Skeletal muscle tissue (tissue), 4 donors: ENCODE results near the gene DHX16. TPM values are rescaled to one million over a fixed set of nuclear protein-coding genes. Genes with fewer than 3 reads are reported as not detected.
A peak's percentile ranks its signal among the peaks of the same experiment; 100 is the strongest.
"Not testable (repeated sequence)": the region's sequence is repeated elsewhere in the genome, so short reads cannot be mapped to it uniquely, and the experiment has no call there.

Source experiments
- H3K27ac ChIP-seq: one replicate; pipeline ENCODE4 v1.7.0; 2013; ENCODE audit warnings: mild to moderate bottlenecking, low read depth, low read length, inconsistent platforms
- H3K27me3 ChIP-seq, 3 donors: one replicate each; pipeline ENCODE4 v1.7.0; 2013; ENCODE audit warnings: low read length in 3 of 3; ENCODE audit not compliant: control insufficient read depth in 3 of 3, insufficient read depth in 3 of 3
- H3K36me3 ChIP-seq, 3 donors: one replicate each; pipeline ENCODE4 v1.7.0; 2013; ENCODE audit warnings: low read length in 3 of 3; ENCODE audit not compliant: control insufficient read depth in 3 of 3, insufficient read depth in 3 of 3
- H3K4me1 ChIP-seq, 3 donors: one replicate each; pipeline ENCODE4 v1.7.0; 2013; ENCODE audit warnings: low read length in 3 of 3, mild to moderate bottlenecking in 3 of 3; ENCODE audit not compliant: control insufficient read depth in 3 of 3, insufficient read depth in 3 of 3
- H3K4me3 ChIP-seq, 3 donors: one replicate each; pipeline ENCODE4 v1.7.0; 2013; ENCODE audit warnings: low read length in 3 of 3
- H3K9ac ChIP-seq, 3 donors: one replicate each; pipeline ENCODE4 v1.7.0; 2013; ENCODE audit warnings: low read length in 3 of 3, mild to moderate bottlenecking in 3 of 3, moderate library complexity in 2 of 3, low read depth in 1 of 3
- H3K9me3 ChIP-seq, 3 donors: one replicate each; pipeline ENCODE4 v1.7.0; 2013; ENCODE audit warnings: low read length in 3 of 3; ENCODE audit not compliant: control insufficient read depth in 3 of 3
- total RNA-seq: library from RNA; depleted of rRNA; stranded (reverse); fragments of >200 nt; gene quantifications from one replicate; pipeline ENCODE4 v1.2.3, GENCODE V29; 2014
- donor health status: Osteomylitis.

DHX16 gene
- total RNA-seq, 1 donor from 2014 or later: 23.0 TPM

DNA sequence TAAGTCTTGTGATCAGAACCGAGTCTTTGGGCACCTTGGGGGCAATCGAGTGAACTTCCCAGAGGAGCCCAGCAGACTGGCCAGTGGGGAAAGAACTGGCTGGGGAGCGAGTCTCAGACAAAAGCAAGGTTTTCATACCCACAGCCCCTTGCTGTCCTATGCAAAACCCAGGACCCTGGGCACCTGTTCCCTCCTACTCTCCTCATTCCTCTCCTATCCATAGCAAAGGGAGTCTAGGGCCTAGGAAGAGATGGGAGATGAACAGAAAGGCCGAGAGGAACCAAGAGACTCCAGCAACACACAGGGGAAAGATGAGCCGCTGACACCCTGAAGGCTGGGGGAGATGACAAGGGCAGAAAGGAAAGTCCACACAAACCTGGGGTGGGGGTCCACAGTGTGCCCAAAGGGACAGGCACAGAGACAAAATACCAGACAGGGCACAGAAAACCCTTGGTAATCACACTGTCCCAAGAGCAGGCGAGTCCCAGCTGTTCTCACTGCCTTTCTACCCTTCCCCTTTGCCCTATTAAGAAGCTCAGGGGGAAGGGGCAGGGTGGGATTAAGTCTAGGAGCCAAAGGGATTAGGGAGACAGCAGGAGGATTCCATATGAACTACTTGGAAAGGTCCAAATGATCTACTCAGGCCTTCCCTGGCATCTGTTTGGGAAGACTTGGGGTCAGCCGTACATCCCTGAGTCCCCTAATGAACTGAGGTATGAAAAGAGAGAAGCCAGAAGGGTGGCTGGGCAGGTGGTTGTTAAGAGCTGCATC, 7.1 kb upstream of the DHX16 start:
- peaks cover 24 to 45% (median 27%) of the 10 kb centered on the region in 3 donors for H3K4me1 ChIP-seq
- H3K36me3 ChIP-seq: peaks cover 16 to 19% (median 16%) of the 10 kb centered on the region in 3 donors
- no peaks in the 10 kb centered on the region for H3K9me3 ChIP-seq
- peak overlapping the region in 2 of 3 donors; percentile 10 to 20 for H3K9ac ChIP-seq
- peak overlapping the region in 1 of 3 donors; percentile 15 for H3K4me3 ChIP-seq
- H3K27me3 ChIP-seq: no peaks in the 10 kb centered on the region
- H3K27ac ChIP-seq: peak overlapping the region; percentile 37

DNA sequence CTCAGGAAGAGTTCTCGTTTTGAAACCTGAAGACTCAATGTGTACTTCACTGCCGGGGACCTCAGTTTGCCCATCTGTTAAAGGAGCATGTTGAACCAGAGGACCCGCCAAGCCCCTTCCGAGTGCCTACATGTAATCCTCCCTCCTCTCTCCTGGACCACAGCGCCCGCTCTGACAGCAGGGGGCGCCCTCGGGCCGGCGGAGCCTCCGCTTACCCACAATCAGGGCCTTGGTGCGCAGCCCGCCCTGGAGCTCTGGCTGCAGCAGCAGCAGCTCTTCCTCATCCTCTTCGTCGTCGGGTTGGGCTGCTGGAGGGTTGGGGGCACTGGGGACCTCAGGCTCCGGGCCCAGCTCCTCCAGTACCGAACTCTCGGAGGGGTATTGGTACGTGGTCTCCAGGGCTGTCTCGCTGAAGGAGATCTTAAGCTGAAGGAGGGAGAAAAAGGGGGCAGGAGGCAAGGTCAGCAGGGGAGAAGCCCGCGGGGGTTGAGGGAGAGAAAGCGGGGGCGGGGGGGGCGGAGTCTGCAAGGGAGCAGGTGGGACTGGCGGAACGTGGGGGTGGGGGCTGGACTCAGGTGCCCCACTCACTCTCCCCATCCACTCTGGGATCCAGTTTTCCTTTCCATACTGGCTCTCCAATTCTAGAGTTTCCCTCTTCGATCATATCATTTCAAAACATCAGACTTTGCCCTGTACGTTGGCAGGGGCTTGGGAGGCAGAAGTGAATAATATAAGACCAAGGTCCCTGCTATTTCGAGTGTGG, 6.3 kb upstream of the DHX16 start:
- no peaks in the 10 kb centered on the region for H3K27me3 ChIP-seq
- peak overlapping the region in 1 of 3 donors; percentile 41 for H3K4me3 ChIP-seq
- no peaks in the 10 kb centered on the region for H3K9me3 ChIP-seq
- peak overlapping the region in 2 of 3 donors; percentile 10 to 33 for H3K9ac ChIP-seq
- peak overlapping the region; percentile 37 for H3K27ac ChIP-seq
- peaks cover 14 to 19% (median 16%) of the 10 kb centered on the region in 3 donors for H3K36me3 ChIP-seq
- H3K4me1 ChIP-seq: peaks cover 24 to 40% (median 27%) of the 10 kb centered on the region in 3 donors

DNA sequence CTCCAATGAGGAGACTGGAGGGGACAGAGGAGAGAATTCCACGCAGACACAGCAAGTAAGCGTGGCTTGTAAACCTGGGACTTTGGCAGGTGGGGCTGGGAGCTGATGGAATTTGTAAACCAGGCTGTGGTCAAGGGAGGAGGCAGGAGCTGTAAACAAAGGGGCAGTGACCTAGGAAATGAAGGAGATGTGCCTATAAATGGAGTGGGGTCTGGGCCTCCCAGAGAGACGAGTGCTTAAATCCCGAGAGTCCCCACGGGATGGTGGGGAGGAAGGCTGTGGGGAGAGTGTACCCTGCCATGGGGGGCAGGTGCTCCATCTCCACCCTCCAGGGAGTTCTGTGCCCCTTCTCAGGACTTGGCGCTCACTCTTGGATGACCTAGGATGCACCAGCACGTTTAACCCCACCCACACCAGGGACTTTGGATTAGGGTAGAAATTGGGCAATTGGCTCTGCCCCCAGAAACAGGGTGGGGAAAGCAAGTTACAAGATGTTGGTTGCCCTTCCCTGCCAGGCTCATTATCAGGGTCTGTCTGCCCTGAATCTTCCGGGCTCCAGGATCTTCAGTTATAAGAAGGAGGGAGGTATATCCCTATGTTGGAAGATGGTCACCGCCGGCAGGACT, 4.0 kb upstream of the DHX16 start:
- Histone ChIP-seq H3K9me3 (no peaks in the 10 kb centered on the region), H3K4me1 (peaks cover 18 to 27% (median 22%) of the 10 kb centered on the region in 3 donors), H3K9ac (no peak overlapping the region), H3K27me3 (no peaks in the 10 kb centered on the region), H3K4me3 (no peak overlapping the region), H3K36me3 (peaks cover 16 to 19% (median 16%) of the 10 kb centered on the region in 3 donors), H3K27ac (no peak overlapping the region)

DNA sequence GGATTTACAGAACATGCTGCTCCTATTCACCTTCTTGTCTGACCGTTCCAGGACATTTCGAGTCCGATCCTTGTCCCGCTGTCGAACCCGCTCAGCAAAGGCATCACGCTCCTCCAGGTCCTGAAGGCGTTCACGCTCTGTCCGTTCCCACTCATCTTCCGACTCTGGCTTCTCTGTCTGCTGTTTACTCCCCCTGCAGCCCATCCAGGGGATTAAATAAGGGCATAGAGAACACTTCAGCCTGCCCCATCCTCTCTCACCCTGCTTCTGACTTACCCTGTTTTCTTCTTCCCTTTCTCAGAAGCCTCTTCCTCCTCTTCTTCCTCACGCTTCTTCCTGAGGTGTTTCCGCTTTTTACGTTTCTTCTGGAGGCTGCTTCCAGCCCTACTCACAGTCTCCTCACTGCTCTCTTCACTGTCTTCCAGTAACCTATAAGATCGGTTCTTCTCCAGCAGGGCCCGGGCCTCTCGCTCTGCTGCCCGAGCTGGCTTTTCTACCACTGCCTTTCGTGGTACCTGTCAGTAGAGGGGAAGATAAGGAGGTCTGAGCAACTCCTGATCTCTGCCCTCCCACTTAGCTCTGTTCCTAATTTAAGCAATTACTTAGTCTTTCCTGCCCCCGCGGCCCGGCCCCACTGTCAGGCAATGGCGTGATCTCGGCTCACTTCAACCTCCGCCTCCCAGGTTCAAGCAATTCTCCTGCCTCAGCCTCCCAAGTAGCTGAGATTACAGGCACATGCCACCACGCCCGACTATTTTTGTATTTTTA, 1.9 kb downstream of the DHX16 start:
- peak overlapping the region in 2 of 3 donors; percentile 23 to 92 for H3K9ac ChIP-seq
- peaks cover 20 to 36% (median 29%) of the 10 kb centered on the region in 3 donors for H3K36me3 ChIP-seq
- peaks cover 9 to 25% (median 12%) of the 10 kb centered on the region in 3 donors for H3K4me1 ChIP-seq
- no peaks in the 10 kb centered on the region for H3K9me3 ChIP-seq
- no peaks in the 10 kb centered on the region for H3K27me3 ChIP-seq
- H3K4me3 ChIP-seq: no peak overlapping the region
- H3K27ac ChIP-seq: no peak overlapping the region

DNA sequence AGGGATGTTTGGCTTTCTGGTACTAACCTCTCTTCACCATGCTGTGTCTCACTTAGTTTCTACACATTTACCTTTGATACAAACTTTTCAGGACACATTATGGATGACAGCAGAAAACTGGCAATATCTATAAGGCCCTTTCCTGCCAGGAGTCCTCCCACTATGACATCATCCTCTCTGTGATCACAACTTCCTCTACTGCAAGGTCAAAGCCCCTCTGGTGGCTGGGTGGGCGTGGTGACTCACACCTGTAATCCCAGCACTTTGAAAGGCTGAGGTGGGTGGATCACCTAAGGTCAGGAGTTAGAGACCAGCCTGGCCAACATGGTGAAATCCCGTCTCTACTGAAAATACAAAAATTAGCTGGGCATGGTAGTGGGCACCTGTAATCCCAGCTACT, 6.5 kb downstream of the DHX16 start:
- Histone ChIP-seq H3K36me3 (peaks cover 53 to 76% (median 69%) of the 10 kb centered on the region in 3 donors), H3K4me1 (peaks cover 0 to 12% (median 2%) of the 10 kb centered on the region in 3 donors)
- H3K9me3 ChIP-seq, H3K27ac ChIP-seq, H3K9ac ChIP-seq, H3K27me3 ChIP-seq, H3K4me3 ChIP-seq: not testable (repeated sequence)

DNA sequence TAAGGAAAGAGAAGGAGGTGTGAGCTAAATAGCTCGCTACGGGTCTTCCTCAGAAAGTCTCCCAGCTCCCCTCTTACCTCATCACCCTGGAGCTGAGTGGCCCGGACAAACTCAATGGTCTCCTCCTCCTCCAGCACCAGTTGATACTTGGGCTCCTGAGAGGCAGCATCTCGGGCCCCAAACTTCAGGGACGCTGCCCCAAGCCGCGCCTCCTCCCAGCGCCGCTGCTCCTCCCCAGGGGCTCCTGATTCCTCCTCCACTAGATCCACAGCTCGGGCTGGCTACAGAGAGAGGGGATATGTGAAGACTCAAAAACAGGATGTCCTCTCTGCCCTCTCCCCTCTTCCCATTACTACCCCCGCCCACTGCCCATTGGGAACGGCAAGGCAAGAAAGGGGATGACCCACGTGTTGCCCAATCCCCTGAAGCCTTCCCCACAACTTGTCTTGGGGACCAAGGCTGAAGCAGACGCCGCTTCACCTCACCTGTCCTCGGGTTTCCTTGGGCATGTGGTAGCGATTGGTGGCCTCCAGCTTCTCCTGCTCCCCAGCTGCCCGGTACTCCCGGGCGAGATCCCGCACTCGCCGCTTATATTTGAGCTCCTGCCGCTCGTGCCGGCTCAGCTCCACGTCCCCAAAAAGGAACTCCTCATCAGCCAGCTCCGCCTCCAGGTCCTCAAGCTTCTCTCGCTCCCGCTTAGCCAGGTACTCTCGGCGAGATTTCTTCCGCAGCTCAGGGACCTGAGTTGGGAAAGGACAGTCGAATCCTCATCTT, 7.6 kb downstream of the DHX16 start:
- Histone ChIP-seq H3K4me1 (peaks cover 0 to under 1% (median 0%) of the 10 kb centered on the region in 3 donors), H3K27me3 (no peaks in the 10 kb centered on the region), H3K9me3 (no peaks in the 10 kb centered on the region), H3K36me3 (peaks cover 52 to 72% (median 67%) of the 10 kb centered on the region in 3 donors), H3K9ac (no peak overlapping the region), H3K27ac (no peak overlapping the region), H3K4me3 (no peak overlapping the region)

DNA sequence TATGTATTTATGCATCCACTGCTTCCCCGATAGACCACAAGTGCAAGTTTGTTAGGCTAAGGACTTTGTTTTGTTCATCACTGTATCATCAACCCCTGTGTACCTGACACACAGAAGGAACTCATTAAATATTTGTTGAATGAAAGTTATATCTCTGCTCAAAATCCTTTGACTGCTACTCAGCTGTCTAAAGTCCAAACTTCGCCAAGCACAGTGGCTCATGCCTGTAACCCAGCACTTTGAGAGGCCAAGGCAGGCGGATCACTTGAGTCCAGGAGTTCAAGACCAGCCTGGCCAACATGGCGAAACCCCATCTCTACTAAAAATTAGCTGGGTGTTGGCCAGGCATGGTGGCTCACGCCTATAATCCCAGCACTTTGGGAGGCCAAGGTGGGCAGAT, 14.9 kb downstream of the DHX16 start:
- not testable (repeated sequence) for H3K9me3 ChIP-seq, H3K4me1 ChIP-seq, H3K9ac ChIP-seq, H3K27me3 ChIP-seq, H3K4me3 ChIP-seq, H3K27ac ChIP-seq
- H3K36me3 ChIP-seq: peaks cover 84 to 86% (median 85%) of the 10 kb centered on the region in 3 donors

DNA sequence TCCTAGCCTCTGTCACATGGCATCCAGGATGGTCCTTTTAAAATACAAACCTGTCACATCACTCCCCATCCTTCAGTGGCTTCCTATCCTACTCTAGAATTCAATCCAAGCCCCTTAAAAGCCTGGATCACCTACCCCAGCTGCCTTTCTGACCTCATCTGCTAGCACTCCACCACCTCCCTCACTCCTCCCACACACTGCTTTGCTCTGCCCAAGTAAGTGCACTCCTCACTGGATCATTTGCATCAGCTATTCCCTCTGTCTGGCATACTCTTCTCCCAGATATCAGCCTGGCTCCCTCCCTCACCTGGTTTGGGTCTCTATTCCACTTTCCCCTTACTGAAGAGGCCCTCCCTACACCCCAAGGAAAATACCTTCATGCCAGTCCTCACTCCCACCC, 15.4 kb downstream of the DHX16 start:
- Histone ChIP-seq H3K27ac (no peak overlapping the region), H3K27me3 (no peaks in the 10 kb centered on the region), H3K9me3 (no peaks in the 10 kb centered on the region), H3K9ac (no peak overlapping the region), H3K4me3 (no peak overlapping the region), H3K4me1 (no peaks in the 10 kb centered on the region), H3K36me3 (peaks cover 84 to 86% (median 85%) of the 10 kb centered on the region in 3 donors)

DNA sequence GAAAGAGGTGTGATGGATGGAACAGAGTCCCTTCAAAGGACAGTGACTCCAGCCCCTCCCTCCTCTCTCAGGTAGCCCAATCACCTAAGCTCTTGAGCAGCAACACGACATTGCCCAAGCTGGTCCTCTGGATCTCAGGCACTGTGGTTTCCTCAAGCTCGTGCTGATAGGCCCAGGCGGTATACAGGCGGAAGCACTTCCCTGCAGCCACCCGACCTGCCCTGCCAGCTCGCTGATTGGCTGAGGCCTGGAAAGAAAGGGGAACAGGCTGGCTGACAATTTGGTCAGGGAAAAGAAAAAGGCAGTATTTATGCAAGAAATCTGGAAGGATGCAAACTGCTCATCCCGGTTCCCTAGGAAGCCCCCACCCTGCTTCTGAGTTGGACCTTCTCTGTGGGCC, 16.3 kb downstream of the DHX16 start:
- Histone ChIP-seq H3K27ac (no peak overlapping the region), H3K9ac (no peak overlapping the region), H3K36me3 (peaks cover 82 to 85% (median 84%) of the 10 kb centered on the region in 3 donors), H3K4me1 (no peaks in the 10 kb centered on the region), H3K9me3 (no peaks in the 10 kb centered on the region), H3K27me3 (no peaks in the 10 kb centered on the region), H3K4me3 (no peak overlapping the region)
